NT2/D1 (cell line): ENCODE measurements around the gene CD48.

Experiments
- YY1 ChIP-seq: IDR thresholded peaks from 2 replicates; pipeline ENCODE4 v1.6.1; 2011; ENCODE audit not compliant: insufficient read length, insufficient read depth
- ZNF274 ChIP-seq: IDR thresholded peaks from 2 replicates; pipeline ENCODE4 v1.6.1; 2011; ENCODE audit warnings: mild to moderate bottlenecking, low read depth, low read length

DNA sequence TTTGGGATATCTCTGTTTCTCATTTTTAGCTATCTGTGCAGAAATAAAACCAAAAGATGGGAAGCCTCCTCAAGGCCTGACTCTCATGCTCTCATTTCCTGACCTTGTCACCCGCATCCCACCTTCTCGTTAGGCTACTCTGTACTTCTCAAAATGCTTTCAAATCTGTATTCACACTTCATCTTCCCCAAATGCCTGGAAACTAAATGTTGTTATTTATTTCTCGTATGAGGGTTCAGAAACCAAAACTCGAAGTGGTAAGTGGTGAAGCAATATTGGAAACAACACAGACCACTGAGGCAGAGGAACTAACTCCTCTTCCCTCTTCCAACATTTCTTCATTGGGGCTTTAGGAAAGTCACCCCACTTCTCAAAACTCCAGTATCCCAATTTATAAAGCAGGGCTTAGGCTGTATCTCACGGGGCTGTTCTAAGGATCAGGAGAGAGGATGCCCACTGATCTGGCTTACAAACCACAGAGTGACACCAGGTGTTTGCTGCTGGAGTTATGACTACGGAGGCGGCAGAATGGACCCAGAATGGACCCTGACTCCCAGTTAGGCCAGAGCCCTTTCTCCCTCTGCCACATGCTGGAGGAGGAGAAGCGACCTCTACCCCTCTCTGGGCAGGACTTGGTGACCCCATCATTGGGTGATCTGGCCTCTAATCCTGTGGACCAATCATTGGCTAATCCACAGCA, 31.0 kb upstream of the CD48 start:
- no peak for TF ChIP-seq YY1
- TF ChIP-seq ZNF274: no peak
